HG02943 (cell line): Measurements from ENCODE around the gene CEP78.
"Not testable (repeated sequence)": the region's sequence is repeated elsewhere in the genome, so short reads cannot be mapped to it uniquely, and the experiment has no call there.

ENCODE experiments used
- ATAC-seq: cut with Tn5 transposase; IDR thresholded peaks from one replicate; pipeline ENCODE4 v1.9.1; 2021; ENCODE audit warnings: mild to moderate bottlenecking, low read depth, moderate library complexity; ENCODE audit not compliant: unreplicated experiment

Gene CEP78

GRCh38 chr9:78232471-78232870, 3.4 kb upstream of the CEP78 start:
- ATAC-seq, result not testable (repeated sequence)

- ATAC-seq, result no peak
Measured at GRCh38 chr9:78234810-78235209, 1.1 kb upstream of the CEP78 start.

- no peak for ATAC-seq
Measured at GRCh38 chr9:78235256-78235761, 566 bp upstream of the CEP78 start.

- peak; percentile 17 for ATAC-seq
Measured at GRCh38 chr9:78236551-78236910, 656 bp downstream of the CEP78 start.

GRCh38 chr9:78238046-78239038, 2.5 kb downstream of the CEP78 start:
- no peak for ATAC-seq

GRCh38 chr9:78239506-78239905, 3.6 kb downstream of the CEP78 start:
- no peak for ATAC-seq

- ATAC-seq, result no peak
Measured at GRCh38 chr9:78242041-78242440, 6.2 kb downstream of the CEP78 start.

- ATAC-seq, result no peak
Measured at GRCh38 chr9:78243130-78243529, 7.3 kb downstream of the CEP78 start.

GRCh38 chr9:78245401-78245800, 9.5 kb downstream of the CEP78 start:
- no peak for ATAC-seq

- no peak for ATAC-seq
Measured at GRCh38 chr9:78248635-78249034, 12.8 kb downstream of the CEP78 start.

GRCh38 chr9:78249542-78249941, 13.7 kb downstream of the CEP78 start:
- no peak for ATAC-seq

- no peak for ATAC-seq
Measured at GRCh38 chr9:78252616-78253015, 16.7 kb downstream of the CEP78 start.

GRCh38 chr9:78253285-78253684, 17.4 kb downstream of the CEP78 start:
- no peak for ATAC-seq

- ATAC-seq, result no peak
Measured at GRCh38 chr9:78261403-78262001, 25.6 kb downstream of the CEP78 start.

GRCh38 chr9:78262655-78263054, 26.8 kb downstream of the CEP78 start:
- no peak for ATAC-seq

GRCh38 chr9:78267889-78268288, 32.0 kb downstream of the CEP78 start:
- ATAC-seq, result no peak

GRCh38 chr9:78269784-78270183, 33.9 kb downstream of the CEP78 start:
- no peak for ATAC-seq

- no peak for ATAC-seq
Measured at GRCh38 chr9:78272307-78272706, 36.4 kb downstream of the CEP78 start.

- ATAC-seq, result no peak
Measured at GRCh38 chr9:78273761-78274160, 37.9 kb downstream of the CEP78 start.

GRCh38 chr9:78278177-78278777, 42.4 kb downstream of the CEP78 start:
- ATAC-seq, result no peak

- no peak for ATAC-seq
Measured at GRCh38 chr9:78278801-78279200, 42.9 kb downstream of the CEP78 start.
